Activated naive CD8-positive, alpha-beta T cell treated with anti-CD3 and anti-CD28 coated beads, Interleukin-2, amount 50 U/mL, for 24 hours (primary cell): ENCODE data around the gene TAP2.
A peak's percentile ranks its signal among the peaks of the same experiment; 100 is the strongest.
"Not testable (repeated sequence)": the region's sequence is repeated elsewhere in the genome, so short reads cannot be mapped to it uniquely, and the experiment has no call there.

Experiments used
- ATAC-seq: fragments of 150-1000 bp; cut with Tn5 transposase; one replicate; pipeline ENCODE4 v1.10.0; 2021
- DNase-seq: peaks from one replicate; pipeline ENCODE4 v3.0.0; 2021
- H3K27ac Mint-ChIP-seq: one replicate; pipeline ENCODE4 v1.8.0; 2021; ENCODE audit warnings: mild to moderate bottlenecking, mixed read lengths
- H3K27me3 Mint-ChIP-seq: one replicate; pipeline ENCODE4 v1.8.0; 2021; ENCODE audit warnings: mixed read lengths
- H3K36me3 Mint-ChIP-seq: one replicate; pipeline ENCODE4 v1.8.0; 2021; ENCODE audit warnings: low read depth, mixed read lengths
- H3K4me1 Mint-ChIP-seq: one replicate; pipeline ENCODE4 v1.8.0; 2021; ENCODE audit warnings: mixed read lengths
- H3K4me3 Mint-ChIP-seq: one replicate; pipeline ENCODE4 v1.8.0; 2021; ENCODE audit warnings: mild to moderate bottlenecking, moderate library complexity, mixed read lengths
- H3K9me3 Mint-ChIP-seq: one replicate; pipeline ENCODE4 v1.8.0; 2021; ENCODE audit warnings: mixed read lengths

Gene TAP2

DNA sequence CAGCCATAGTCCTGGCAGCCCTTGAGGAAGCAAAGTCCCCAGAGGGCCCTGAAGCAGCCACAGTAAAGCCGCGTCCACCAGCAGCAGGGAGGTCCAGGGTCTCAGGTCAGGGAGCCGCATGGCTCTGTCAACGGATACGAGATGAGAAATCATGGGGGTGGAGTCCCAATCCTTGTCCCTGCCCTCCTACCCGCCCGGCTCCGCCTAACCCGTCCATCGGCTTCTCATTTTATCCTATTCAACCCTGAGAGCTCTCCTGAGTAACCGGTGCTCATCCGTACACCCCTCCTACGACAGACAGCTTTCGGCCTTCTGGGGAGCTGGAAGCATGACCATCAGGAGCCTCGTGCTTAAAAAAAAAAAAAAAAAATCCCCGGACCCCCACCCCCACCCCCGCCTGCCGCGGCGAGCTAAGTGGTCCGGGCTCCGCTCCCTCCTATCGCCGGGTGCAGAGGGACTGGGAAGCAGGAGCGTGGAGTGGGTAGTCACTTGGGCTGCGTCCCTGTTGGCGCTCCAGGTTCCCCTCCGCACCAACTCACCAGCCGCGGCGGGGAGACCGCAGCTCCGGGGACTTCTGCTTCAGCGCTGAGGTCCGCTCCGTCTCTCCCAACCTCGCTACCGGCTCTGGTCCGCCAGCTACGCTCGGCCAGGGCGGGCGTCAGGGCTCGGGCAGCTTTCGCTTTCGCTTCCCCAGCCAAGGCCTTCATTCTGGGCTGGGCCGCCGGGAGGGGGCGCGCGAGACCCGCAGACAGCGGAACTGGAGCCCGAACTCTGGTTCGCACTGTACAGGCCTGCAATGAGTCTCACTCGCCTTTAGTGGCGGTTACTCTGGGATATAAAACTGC is at the start of gene TAP2:
Gene TAP2 (minus strand): TSS at position 626 of the 845 bp plus-strand sequence. CDS start 506 bp downstream, at position 120.
- peak; percentile 99 for DNase-seq
- Mint-ChIP-seq H3K4me3 (peak within 1 kb of the TSS; percentile 98), H3K27me3 (no peaks in the 10 kb centered on the region), H3K36me3 (peaks cover 78% of the 10 kb centered on the region), H3K4me1 (peaks cover 81% of the 10 kb centered on the region), H3K27ac (peak within 1 kb of the TSS; percentile 98), H3K9me3 (peaks cover 4% of the 10 kb centered on the region)
- peak; percentile 89 for ATAC-seq

DNA sequence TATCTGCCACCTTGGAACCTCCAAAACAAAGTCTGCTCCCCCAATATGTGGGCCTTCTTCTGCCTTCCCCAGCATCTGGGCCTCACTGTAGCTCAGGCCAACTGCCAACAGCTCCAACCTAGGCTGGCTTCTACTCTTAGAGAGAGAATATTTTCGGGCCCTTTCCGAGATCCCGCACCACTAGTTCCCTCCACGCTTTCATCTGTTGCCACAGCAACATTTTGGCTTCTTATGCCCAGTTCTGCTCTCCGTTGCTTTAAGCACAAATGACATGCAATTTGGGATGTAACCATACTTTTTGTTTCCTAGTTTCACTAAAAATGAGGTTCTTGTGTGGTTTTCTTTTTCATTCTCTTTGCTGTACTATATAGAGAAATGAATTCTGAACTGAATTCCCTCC is 49.1 kb upstream of the TAP2 start:
- Mint-ChIP-seq H3K4me3 (no peak overlapping the region), H3K36me3 (no peaks in the 10 kb centered on the region), H3K4me1 (peaks cover 11% of the 10 kb centered on the region), H3K9me3 (no peaks in the 10 kb centered on the region), H3K27ac (no peak overlapping the region), H3K27me3 (no peaks in the 10 kb centered on the region)
- DNase-seq (no peak), ATAC-seq (no peak)

DNA sequence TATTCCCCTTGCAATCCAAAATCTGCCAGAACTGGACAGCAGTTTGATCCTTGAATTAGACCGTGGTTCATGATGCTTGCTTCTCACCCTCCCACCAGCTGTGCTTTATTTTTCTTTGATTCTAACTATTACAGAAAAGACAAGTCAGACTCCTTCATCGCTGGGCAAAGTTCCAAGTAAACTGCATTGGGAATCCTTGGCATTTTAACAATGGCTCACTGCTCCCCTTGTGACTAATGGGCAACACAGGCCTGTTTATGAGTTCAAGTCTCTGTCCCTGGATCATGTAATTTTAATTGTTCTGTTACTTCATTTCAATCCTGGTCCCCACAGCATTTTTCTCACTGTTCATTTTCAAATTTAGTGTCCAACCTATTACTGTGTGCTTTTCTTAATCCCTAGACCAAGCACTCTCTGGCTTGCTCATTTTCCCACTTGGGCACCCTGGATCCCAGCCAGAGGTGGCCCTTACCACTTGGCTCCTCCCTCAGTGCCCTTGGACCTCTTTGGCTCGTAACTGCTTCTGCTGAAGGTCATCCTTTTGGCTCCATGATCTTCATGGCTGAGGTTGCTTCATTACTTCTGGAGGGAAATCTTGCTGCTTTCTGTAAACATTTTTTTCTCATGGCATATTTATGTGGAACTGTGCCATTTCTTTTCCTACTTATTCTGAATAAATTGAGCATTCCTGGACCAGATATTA is 48.3 kb upstream of the TAP2 start:
- ATAC-seq (no peak), DNase-seq (no peak)
- no peaks in the 10 kb centered on the region for H3K36me3 Mint-ChIP-seq
- no peak overlapping the region for H3K27ac Mint-ChIP-seq
- H3K4me1 Mint-ChIP-seq: peaks cover 17% of the 10 kb centered on the region
- no peaks in the 10 kb centered on the region for H3K9me3 Mint-ChIP-seq
- H3K27me3 Mint-ChIP-seq: no peaks in the 10 kb centered on the region
- H3K4me3 Mint-ChIP-seq: no peak overlapping the region

DNA sequence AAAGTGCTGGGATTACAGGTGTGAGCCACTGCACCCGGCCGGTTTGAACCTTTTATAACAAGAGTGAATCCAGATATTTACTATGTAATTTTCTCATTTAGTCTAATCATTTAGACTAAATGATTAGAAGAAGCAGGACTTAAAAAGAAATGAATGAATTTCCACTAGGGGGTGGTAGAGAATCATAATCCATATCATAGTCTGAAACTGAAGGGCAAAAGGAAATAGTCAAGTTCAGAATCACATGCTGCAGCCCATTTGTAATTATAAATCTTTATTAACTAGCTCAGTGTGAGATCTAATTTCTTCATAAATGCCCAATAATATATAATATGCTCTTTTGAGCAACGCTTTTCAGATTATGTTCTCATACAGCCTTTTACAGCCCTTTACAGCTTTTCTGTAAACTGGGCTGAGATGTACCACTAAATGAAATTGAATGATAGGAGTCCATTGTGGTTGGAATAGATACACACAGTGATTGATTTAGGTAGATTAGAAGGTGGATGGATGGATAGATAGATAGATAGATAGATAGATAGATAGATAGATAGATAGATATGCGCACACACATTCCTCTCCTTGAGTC is 47.3 kb upstream of the TAP2 start:
- no peaks in the 10 kb centered on the region for H3K27me3 Mint-ChIP-seq
- ATAC-seq (no peak), DNase-seq (no peak)
- H3K36me3 Mint-ChIP-seq: no peaks in the 10 kb centered on the region
- no peaks in the 10 kb centered on the region for H3K9me3 Mint-ChIP-seq
- H3K4me1 Mint-ChIP-seq: peaks cover 21% of the 10 kb centered on the region
- H3K27ac Mint-ChIP-seq: no peak overlapping the region
- H3K4me3 Mint-ChIP-seq: no peak overlapping the region

DNA sequence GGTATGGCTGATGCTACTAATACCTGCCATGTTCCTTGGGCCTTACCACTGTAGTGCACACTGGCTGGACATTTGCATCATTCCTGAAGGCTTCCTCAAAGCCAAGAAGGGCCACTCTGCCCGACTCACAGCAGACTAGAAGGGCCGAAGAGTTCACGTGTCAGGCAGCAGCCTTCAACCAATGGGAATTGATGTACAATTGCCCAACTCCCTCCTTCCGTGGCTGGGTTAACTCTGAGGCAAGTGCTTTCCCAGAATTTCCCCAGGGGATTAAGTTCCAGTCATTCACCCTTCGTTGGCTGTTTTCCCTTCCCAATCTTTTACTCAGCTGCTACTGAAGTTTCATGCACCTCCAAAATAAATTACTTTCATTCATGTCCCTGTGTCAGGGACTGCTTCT is 45.2 kb upstream of the TAP2 start:
- no peaks in the 10 kb centered on the region for H3K27me3 Mint-ChIP-seq
- no peak for ATAC-seq
- DNase-seq: no peak
- H3K36me3 Mint-ChIP-seq: peaks cover 2% of the 10 kb centered on the region
- H3K4me1 Mint-ChIP-seq: peaks cover 21% of the 10 kb centered on the region
- H3K27ac Mint-ChIP-seq: no peak overlapping the region
- no peaks in the 10 kb centered on the region for H3K9me3 Mint-ChIP-seq
- no peak overlapping the region for H3K4me3 Mint-ChIP-seq

DNA sequence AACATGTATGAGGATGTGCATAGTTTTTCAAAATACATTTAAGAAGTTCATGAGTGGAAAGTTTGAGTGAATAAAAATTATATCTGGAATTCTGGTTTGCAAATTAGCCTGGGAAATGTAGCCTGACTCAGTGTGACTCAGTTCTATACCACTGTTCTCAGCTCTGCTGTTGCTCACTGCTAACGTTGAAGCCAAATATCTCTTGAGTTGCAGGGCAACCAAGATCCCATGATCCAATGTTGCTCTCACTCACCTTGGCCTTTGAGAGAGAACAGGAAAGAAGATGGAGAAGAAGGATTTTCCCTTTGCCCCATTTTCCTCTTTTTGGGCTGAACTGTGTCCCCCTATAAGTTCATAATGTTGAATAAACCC is 44.3 kb upstream of the TAP2 start:
- Mint-ChIP-seq H3K4me3 (no peak overlapping the region), H3K36me3 (peaks cover 2% of the 10 kb centered on the region), H3K27ac (peak overlapping the region; percentile 55), H3K4me1 (peaks cover 21% of the 10 kb centered on the region), H3K9me3 (no peaks in the 10 kb centered on the region), H3K27me3 (peaks cover under 1% of the 10 kb centered on the region)
- peak; percentile 79 for ATAC-seq
- no peak for DNase-seq

DNA sequence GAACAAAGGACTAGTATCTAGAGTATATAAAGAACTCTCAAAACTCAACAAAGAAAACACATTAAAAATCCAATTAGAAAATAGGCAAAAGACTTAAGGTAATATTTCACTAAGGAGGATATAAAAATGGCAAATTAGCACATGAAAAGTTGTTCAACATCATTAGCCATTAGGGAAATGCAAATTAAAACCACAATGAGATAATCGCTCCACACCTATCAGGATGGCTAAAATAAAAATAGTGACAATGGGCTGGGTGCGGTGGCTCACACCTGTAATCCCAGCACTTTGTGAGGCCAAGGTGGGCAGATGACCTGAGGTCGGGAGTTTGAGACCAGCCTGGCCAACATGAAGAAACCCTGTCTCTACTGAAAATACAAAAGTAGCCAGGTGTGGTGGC is 42.4 kb upstream of the TAP2 start:
- H3K27me3 Mint-ChIP-seq, H3K36me3 Mint-ChIP-seq, H3K4me3 Mint-ChIP-seq, H3K27ac Mint-ChIP-seq, DNase-seq, H3K9me3 Mint-ChIP-seq, ATAC-seq: not testable (repeated sequence)
- peaks cover 20% of the 10 kb centered on the region for H3K4me1 Mint-ChIP-seq

DNA sequence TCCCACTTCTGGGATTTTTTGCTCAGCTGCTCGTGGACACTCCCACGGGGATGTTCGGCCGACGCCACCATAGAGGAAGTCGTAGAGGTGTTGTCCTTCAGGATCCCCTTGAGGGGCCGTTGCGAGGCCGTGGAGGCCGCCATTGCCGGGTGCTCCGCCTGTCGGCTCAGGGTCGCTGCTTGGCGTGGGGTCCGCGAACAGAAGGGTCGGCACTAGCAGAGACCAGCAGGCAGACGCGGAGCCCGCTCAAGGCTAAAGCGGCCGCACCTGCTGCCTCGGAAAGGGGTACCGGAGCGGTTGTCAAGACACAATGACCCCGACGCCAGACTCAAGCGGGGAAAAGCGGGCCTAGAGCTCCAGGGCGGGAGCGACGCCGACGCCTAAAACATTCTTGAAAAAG is 41.2 kb upstream of the TAP2 start:
- H3K4me1 Mint-ChIP-seq: peaks cover 18% of the 10 kb centered on the region
- H3K27me3 Mint-ChIP-seq: peaks cover 1% of the 10 kb centered on the region
- H3K36me3 Mint-ChIP-seq: peaks cover 2% of the 10 kb centered on the region
- no peak overlapping the region for H3K27ac Mint-ChIP-seq
- H3K9me3 Mint-ChIP-seq: no peaks in the 10 kb centered on the region
- DNase-seq: no peak
- ATAC-seq: no peak
- H3K4me3 Mint-ChIP-seq: no peak overlapping the region

DNA sequence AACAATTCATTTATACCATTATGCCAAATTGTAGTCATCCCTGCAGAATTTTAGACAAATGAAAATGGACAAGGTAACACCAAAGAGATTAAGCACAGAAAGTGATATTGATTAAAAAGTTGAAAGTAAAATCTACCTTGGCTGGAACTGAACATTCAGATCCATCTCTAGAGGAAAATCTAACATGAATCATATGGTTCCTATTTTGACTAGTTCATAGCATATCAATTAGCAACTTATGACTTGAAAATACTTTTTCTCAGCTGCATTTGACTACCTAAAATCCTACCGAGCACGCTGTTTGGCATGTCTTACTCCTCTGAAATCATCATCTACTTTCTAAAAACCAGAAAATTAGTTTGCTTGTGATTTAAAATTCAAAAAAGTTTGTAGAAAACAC is 38.1 kb upstream of the TAP2 start:
- Mint-ChIP-seq H3K4me1 (peaks cover 2% of the 10 kb centered on the region), H3K9me3 (no peaks in the 10 kb centered on the region), H3K36me3 (peaks cover 2% of the 10 kb centered on the region), H3K4me3 (no peak overlapping the region), H3K27me3 (peaks cover 1% of the 10 kb centered on the region), H3K27ac (no peak overlapping the region)
- no peak for DNase-seq
- no peak for ATAC-seq

DNA sequence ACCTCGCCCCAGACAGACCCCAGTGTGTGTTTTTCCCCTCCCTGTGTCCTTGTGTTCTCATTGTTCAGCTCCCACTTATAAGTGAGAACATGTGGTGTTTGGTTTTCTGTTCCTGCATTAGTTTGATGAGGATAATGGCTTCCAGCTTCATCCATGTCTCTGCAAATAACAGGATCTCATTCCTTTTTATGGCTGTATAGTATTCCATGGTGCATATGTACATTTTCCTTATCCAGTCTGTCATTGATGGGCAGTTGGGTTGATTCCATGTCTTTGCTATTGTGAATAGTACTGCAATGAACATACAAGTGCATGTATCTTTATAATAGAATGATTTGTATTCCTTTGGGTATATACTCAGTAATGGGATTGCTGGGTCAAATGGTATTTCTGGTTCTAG is 35.4 kb upstream of the TAP2 start:
- ATAC-seq, H3K27me3 Mint-ChIP-seq, H3K27ac Mint-ChIP-seq, H3K4me3 Mint-ChIP-seq, DNase-seq, H3K9me3 Mint-ChIP-seq, H3K36me3 Mint-ChIP-seq, H3K4me1 Mint-ChIP-seq: not testable (repeated sequence)

DNA sequence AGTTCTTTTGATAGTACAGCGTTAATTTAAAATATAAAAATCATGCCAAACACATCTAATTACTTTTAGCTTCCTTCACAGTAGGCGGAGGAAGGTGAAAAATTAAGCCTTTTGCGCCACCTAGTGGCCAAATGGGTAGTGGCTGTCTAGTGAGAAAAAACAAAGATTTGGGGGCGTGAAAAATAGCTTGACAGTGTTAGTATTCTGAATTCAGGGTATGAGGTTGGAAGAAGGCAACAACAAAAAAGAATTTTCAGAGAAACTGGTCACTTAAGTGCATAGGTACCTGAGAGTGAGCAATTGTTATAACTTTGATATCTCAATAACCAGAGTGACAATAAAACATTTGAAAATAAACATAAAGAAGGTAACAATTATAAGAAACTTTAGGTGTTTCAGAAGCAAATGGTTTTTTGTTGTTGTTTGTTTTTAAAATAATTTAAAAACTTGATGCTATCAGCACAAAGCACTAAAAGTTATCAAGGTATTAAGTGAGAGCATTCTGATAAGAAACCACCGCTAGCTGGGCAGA is 29.8 kb upstream of the TAP2 start:
- Mint-ChIP-seq H3K4me1 (peaks cover 39% of the 10 kb centered on the region), H3K9me3 (no peaks in the 10 kb centered on the region), H3K27me3 (no peaks in the 10 kb centered on the region), H3K4me3 (no peak overlapping the region), H3K27ac (peak overlapping the region; percentile 63), H3K36me3 (peaks cover 2% of the 10 kb centered on the region)
- peak; percentile 88 for DNase-seq
- ATAC-seq: peak; percentile 72

DNA sequence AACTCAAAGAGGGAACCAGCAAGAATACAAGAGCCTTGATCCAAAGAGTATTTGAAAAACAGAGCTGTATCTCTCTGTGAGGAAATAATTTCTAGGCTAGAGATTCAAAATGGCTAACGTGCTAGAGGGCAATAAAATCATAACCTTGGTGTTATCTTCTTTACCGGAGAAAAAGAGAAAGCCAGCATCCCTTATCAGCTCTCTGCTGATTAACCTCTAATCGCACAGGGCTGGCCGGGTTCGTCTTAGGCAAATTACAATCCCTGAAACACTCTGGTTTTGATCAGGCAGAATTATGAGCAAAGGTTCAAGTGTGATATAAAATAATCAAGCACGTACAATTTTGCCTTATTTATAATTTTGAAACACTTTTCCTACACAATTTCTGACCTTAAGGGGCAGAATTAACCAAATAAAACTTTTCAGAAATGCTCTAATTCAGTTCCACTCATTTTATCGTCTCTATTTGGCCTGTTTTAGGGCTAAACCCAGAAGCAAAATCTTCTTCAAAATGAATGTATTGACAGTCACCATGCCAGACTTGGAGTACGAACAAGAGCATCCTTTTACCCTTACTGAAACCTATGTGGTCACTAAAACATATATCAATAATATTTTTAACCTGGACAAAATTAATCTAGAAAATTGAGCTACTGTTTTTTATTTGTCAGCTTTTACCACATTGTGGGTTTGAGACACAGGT is 29.2 kb upstream of the TAP2 start:
- Mint-ChIP-seq H3K9me3 (no peaks in the 10 kb centered on the region), H3K27ac (peak overlapping the region; percentile 63), H3K4me3 (peak overlapping the region; percentile 15), H3K36me3 (peaks cover 2% of the 10 kb centered on the region), H3K27me3 (no peaks in the 10 kb centered on the region), H3K4me1 (peaks cover 39% of the 10 kb centered on the region)
- no peak for DNase-seq
- ATAC-seq: peak; percentile 31

DNA sequence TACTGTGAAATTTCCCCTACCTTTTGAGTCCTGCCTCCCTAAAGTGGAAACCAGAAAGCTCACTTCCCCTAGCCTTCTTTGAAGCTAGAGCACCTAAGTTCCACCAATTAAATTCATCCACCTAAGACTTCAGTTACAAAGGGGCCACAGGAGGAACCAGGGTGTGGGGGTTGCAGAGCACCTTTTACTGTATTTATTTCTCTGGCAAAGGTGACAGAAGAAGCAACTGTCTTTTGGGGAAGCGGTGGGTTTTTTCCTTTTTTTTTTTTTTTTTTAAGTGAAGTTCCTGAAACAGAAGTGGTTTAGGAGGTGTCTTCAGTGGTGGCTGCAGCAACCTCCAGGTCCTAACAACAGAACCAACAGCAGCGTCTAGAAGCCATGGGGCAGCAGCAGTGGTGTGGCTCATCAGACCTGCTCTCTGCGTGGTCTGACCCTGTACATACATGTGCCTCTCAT is 28.5 kb upstream of the TAP2 start:
- peak overlapping the region; percentile 15 for H3K4me3 Mint-ChIP-seq
- no peak for DNase-seq
- ATAC-seq: peak; percentile 45
- H3K9me3 Mint-ChIP-seq: no peaks in the 10 kb centered on the region
- peaks cover 39% of the 10 kb centered on the region for H3K4me1 Mint-ChIP-seq
- peaks cover 4% of the 10 kb centered on the region for H3K36me3 Mint-ChIP-seq
- H3K27me3 Mint-ChIP-seq: no peaks in the 10 kb centered on the region
- peak overlapping the region; percentile 63 for H3K27ac Mint-ChIP-seq

DNA sequence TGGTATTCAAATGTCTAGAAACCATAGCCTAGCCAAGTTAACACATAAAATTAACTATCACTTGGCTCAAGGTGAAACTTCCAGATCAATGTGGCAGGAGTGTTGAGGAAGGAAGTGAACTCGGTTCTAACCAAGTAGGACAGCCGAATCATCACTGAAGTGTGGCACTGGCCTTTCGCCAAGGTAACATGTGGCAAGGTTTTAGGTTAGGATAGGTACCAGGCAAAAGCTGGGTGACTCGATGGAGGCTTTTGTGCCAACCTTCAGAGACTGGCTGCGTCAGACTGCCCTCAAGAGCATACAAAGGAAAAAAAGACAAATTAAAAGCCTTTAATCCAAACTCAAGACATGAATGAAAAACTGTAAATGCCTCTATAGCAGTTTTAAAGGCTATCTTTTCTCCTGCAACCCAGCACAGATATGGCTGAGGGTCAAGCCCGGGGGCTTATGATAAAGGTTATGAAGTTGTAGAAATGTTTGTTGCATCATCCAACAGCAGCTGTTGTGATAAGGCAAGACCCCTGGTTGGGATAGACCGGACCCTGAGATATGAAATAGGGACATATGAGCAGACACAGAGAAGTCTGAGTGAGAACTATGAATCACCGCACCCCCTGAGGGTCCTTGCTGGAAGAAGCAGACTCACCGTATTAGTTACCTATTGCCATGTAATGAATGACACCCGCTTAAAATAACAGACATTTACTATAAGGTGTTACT is 27.3 kb upstream of the TAP2 start:
- Mint-ChIP-seq H3K4me3 (no peak overlapping the region), H3K27ac (peak overlapping the region; percentile 6)

More for the DNA sequence above, 27.3 kb upstream of the TAP2 start:
- ATAC-seq (no peak), DNase-seq (no peak)
- Mint-ChIP-seq H3K27me3 (no peaks in the 10 kb centered on the region), H3K4me1 (peaks cover 42% of the 10 kb centered on the region), H3K36me3 (peaks cover 12% of the 10 kb centered on the region), H3K9me3 (no peaks in the 10 kb centered on the region)
